SK-N-SH treated with all-trans-retinoic acid at 6 μM for 48 hours (cell line): ENCODE results near the gene HABP2.

Experiments used
- ARNTL ChIP-seq: fragments of 450-650 bp; formaldehyde crosslinking; IDR thresholded peaks from 2 replicates; pipeline ENCODE4 v1.5.0; 2020; ENCODE audit warnings: low read depth, mild to moderate bottlenecking, moderate library complexity, borderline replicate concordance
- BACH2 ChIP-seq: fragments of 250-450 bp; sonication (Bioruptor Pico); IDR thresholded peaks from 2 replicates; pipeline ENCODE4 v1.9.0; 2021; ENCODE audit warnings: mild to moderate bottlenecking, borderline replicate concordance
- CSDC2 ChIP-seq: fragments of 250-450 bp; sonication (Bioruptor Pico); IDR thresholded peaks from 2 replicates; pipeline ENCODE4 v1.5.0; 2020; ENCODE audit warnings: mild to moderate bottlenecking, moderate library complexity
- GLIS3 ChIP-seq: fragments of 250-450 bp; sonication (Bioruptor Pico); IDR thresholded peaks from 2 replicates; pipeline ENCODE4 v1.5.0; 2020; ENCODE audit warnings: mild to moderate bottlenecking, moderate library complexity
- PPARA ChIP-seq: fragments of 250-450 bp; sonication (Bioruptor Pico); IDR thresholded peaks from 2 replicates; pipeline ENCODE4 v1.5.0; 2020; ENCODE audit warnings: mild to moderate bottlenecking, borderline replicate concordance
- RARB ChIP-seq: fragments of 250-450 bp; sonication (Bioruptor Pico); IDR thresholded peaks from 2 replicates; pipeline ENCODE4 v1.8.0; 2021; ENCODE audit warnings: mild to moderate bottlenecking, moderate library complexity
- TCF4 ChIP-seq: fragments of 250-450 bp; sonication (Bioruptor Pico); IDR thresholded peaks from 2 replicates; pipeline ENCODE4 v1.8.0; 2021; ENCODE audit warnings: mild to moderate bottlenecking, moderate library complexity, borderline replicate concordance
- ZC3H10 ChIP-seq: fragments of 250-450 bp; sonication (Bioruptor Pico); IDR thresholded peaks from 2 replicates; pipeline ENCODE4 v1.5.1; 2021; ENCODE audit warnings: mild to moderate bottlenecking, moderate library complexity
- ZFP30 ChIP-seq: fragments of 450-650 bp; formaldehyde crosslinking; IDR thresholded peaks from 2 replicates; pipeline ENCODE4 v1.5.0; 2022; ENCODE audit warnings: mild to moderate bottlenecking, moderate library complexity
- TF ChIP-seq, protein P1 (sequence below): fragments of 250-450 bp; sonication (Bioruptor Pico); IDR thresholded peaks from 2 replicates; pipeline ENCODE4 v1.8.0; 2021; ENCODE audit warnings: low read depth, mild to moderate bottlenecking, moderate library complexity, borderline replicate concordance
- TF ChIP-seq, protein P2 (sequence below): fragments of 250-450 bp; sonication (Bioruptor Pico); IDR thresholded peaks from 2 replicates; pipeline ENCODE4 v1.8.0; 2020; ENCODE audit warnings: mild to moderate bottlenecking, moderate library complexity, borderline replicate concordance
- TF ChIP-seq, protein P3 (sequence below): fragments of 250-450 bp; sonication (Bioruptor Pico); IDR thresholded peaks from 2 replicates; pipeline ENCODE4 v1.5.1; 2020; ENCODE audit warnings: low read depth, mild to moderate bottlenecking, moderate library complexity

DNA sequence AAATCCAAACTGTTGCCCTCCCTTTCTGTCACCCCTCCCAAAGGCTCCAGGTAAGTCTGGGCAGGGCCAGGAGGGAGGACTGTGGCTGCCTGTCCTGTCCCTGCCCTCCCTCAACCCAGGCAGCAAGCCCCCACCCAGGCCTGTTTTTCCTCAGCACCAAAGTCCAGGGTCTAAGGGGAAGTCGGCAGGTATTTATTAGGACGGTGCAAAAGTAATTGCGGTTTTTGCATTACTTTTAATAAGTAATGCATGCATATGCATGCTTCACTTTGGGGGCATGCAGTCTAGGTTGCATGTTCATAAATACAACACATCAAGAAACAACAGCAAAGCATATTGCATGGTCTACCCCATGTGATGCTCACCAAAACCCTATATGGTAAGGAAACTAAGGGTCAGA lies 15.2 kb upstream of the HABP2 start:
- no peak for TF ChIP-seq TCF4 (CRISPR knock-in tag)
- TF ChIP-seq CSDC2 (CRISPR knock-in tag): no peak
- TF ChIP-seq BACH2 (CRISPR knock-in tag): no peak
- TF ChIP-seq GLIS3 (CRISPR knock-in tag): no peak
- no peak for TF ChIP-seq PPARA
- TF ChIP-seq, protein P1, sequence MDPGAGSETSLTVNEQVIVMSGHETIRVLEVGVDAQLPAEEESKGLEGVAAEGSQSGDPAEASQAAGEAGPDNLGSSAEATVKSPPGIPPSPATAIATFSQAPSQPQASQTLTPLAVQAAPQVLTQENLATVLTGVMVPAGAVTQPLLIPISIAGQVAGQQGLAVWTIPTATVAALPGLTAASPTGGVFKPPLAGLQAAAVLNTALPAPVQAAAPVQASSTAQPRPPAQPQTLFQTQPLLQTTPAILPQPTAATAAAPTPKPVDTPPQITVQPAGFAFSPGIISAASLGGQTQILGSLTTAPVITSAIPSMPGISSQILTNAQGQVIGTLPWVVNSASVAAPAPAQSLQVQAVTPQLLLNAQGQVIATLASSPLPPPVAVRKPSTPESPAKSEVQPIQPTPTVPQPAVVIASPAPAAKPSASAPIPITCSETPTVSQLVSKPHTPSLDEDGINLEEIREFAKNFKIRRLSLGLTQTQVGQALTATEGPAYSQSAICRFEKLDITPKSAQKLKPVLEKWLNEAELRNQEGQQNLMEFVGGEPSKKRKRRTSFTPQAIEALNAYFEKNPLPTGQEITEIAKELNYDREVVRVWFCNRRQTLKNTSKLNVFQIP (CRISPR knock-in tag): no peak
- TF ChIP-seq ZFP30 (CRISPR knock-in tag): no peak
- TF ChIP-seq, protein P2, sequence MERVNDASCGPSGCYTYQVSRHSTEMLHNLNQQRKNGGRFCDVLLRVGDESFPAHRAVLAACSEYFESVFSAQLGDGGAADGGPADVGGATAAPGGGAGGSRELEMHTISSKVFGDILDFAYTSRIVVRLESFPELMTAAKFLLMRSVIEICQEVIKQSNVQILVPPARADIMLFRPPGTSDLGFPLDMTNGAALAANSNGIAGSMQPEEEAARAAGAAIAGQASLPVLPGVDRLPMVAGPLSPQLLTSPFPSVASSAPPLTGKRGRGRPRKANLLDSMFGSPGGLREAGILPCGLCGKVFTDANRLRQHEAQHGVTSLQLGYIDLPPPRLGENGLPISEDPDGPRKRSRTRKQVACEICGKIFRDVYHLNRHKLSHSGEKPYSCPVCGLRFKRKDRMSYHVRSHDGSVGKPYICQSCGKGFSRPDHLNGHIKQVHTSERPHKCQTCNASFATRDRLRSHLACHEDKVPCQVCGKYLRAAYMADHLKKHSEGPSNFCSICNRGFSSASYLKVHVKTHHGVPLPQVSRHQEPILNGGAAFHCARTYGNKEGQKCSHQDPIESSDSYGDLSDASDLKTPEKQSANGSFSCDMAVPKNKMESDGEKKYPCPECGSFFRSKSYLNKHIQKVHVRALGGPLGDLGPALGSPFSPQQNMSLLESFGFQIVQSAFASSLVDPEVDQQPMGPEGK (CRISPR knock-in tag): no peak
- TF ChIP-seq ARNTL (CRISPR knock-in tag): no peak
- TF ChIP-seq, protein P3, sequence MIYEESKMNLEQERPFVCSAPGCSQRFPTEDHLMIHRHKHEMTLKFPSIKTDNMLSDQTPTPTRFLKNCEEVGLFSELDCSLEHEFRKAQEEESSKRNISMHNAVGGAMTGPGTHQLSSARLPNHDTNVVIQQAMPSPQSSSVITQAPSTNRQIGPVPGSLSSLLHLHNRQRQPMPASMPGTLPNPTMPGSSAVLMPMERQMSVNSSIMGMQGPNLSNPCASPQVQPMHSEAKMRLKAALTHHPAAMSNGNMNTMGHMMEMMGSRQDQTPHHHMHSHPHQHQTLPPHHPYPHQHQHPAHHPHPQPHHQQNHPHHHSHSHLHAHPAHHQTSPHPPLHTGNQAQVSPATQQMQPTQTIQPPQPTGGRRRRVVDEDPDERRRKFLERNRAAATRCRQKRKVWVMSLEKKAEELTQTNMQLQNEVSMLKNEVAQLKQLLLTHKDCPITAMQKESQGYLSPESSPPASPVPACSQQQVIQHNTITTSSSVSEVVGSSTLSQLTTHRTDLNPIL: no peak
- TF ChIP-seq ZC3H10 (CRISPR knock-in tag): no peak
- no peak for TF ChIP-seq RARB (CRISPR knock-in tag)
